HEK293 (cell line): Measurements from ENCODE around the gene CHIA.

Experiments used
- CTCF ChIA-PET: fragments of 350-600 bp; formaldehyde crosslinking; extraction: SDS; loops from one replicate; lab custom pipeline; 2021; ENCODE audit warnings: antibody characterized with exemption; lab: Yijun Ruan, JAX
- POLR2A ChIA-PET: fragments of 300-600 bp; formaldehyde crosslinking; extraction: SDS; loops from one replicate; lab custom pipeline; 2020; ENCODE audit warnings: antibody characterized with exemption, inconsistent platforms; lab: Yijun Ruan, JAX
- H3K27ac ChIP-seq: fragments of 200-500 bp; sonication (Bioruptor generic); 2 replicates; pipeline ENCODE4 v1.5.1; 2014; ENCODE audit warnings: low read depth, low read length, control low read depth, inconsistent platforms; ENCODE audit errors: extremely low read depth
- H3K36me3 ChIP-seq, 2 experiments: fragments of 200-500 bp in 1 of 2; sonication (Bioruptor generic) in 1 of 2; 1 replicate in 1 of 2; 2 replicates in 1 of 2; pipeline ENCODE4 v1.5.1; 2014 to 2017; ENCODE audit warnings: inconsistent platforms in 2 of 2, low read length in 2 of 2; ENCODE audit not compliant: control insufficient read depth in 2 of 2, insufficient read depth in 1 of 2
- H3K4me1 ChIP-seq: fragments of 200-500 bp; sonication (Bioruptor generic); 2 replicates; pipeline ENCODE4 v1.5.1; 2014; ENCODE audit warnings: mild to moderate bottlenecking, low read length, inconsistent platforms; ENCODE audit not compliant: control insufficient read depth, insufficient read depth
- H3K4me3 ChIP-seq: 2 replicates; pipeline ENCODE4 v1.5.1; 2011; ENCODE audit warnings: low read depth, mild to moderate bottlenecking, control low read depth, low read length, moderate library complexity
- H3K9me3 ChIP-seq: fragments of 200-500 bp; sonication (Bioruptor generic); 2 replicates; pipeline ENCODE4 v1.5.1; 2014; ENCODE audit warnings: low read depth, low read length, inconsistent platforms; ENCODE audit not compliant: control insufficient read depth, insufficient read depth
- GLIS1 ChIP-seq: fragments of 450-650 bp; formaldehyde crosslinking; IDR thresholded peaks from 2 replicates; pipeline ENCODE4 v1.5.1; 2016; ENCODE audit warnings: missing biosample characterization, missing genetic modification characterization
- IKZF3 ChIP-seq: fragments of 450-650 bp; IDR thresholded peaks from 2 replicates; pipeline ENCODE4 v1.5.0; 2018; ENCODE audit warnings: missing biosample characterization, mild to moderate bottlenecking, missing genetic modification characterization, moderate library complexity
- INSM2 ChIP-seq: fragments of 450-650 bp; formaldehyde crosslinking; IDR thresholded peaks from 2 replicates; pipeline ENCODE4 v1.5.1; 2016; ENCODE audit warnings: missing biosample characterization, missing genetic modification characterization
- PRDM1 ChIP-seq: fragments of 450-650 bp; formaldehyde crosslinking; IDR thresholded peaks from 2 replicates; pipeline ENCODE4; 2016; ENCODE audit warnings: missing biosample characterization, missing genetic modification characterization
- ZNF112 ChIP-seq: fragments of 450-650 bp; formaldehyde crosslinking; IDR thresholded peaks from 2 replicates; pipeline ENCODE4 v1.5.0; 2017; ENCODE audit warnings: missing biosample characterization, missing genetic modification characterization
- ZNF114 ChIP-seq: fragments of 450-650 bp; formaldehyde crosslinking; IDR thresholded peaks from 2 replicates; pipeline ENCODE4 v1.5.0; 2017; ENCODE audit warnings: missing biosample characterization, missing genetic modification characterization
- ZNF155 ChIP-seq: fragments of 450-650 bp; formaldehyde crosslinking; IDR thresholded peaks from 2 replicates; pipeline ENCODE4 v1.5.1; 2016; ENCODE audit warnings: missing biosample characterization, missing genetic modification characterization
- ZNF18 ChIP-seq: fragments of 450-650 bp; formaldehyde crosslinking; IDR thresholded peaks from 2 replicates; pipeline ENCODE4 v1.5.1; 2016; ENCODE audit warnings: missing biosample characterization, missing genetic modification characterization
- ZNF223 ChIP-seq: fragments of 450-650 bp; formaldehyde crosslinking; IDR thresholded peaks from 2 replicates; pipeline ENCODE4 v1.5.1; 2016; ENCODE audit warnings: missing biosample characterization, missing genetic modification characterization
- ZNF248 ChIP-seq: fragments of 450-650 bp; formaldehyde crosslinking; IDR thresholded peaks from 2 replicates; pipeline ENCODE4 v1.5.1; 2017; ENCODE audit warnings: missing biosample characterization, missing genetic modification characterization
- ZNF266 ChIP-seq: fragments of 450-650 bp; formaldehyde crosslinking; IDR thresholded peaks from 2 replicates; pipeline ENCODE4 v1.5.1; 2016; ENCODE audit warnings: missing biosample characterization, missing genetic modification characterization, low read depth
- ZNF488 ChIP-seq: fragments of 450-650 bp; formaldehyde crosslinking; IDR thresholded peaks from 2 replicates; pipeline ENCODE4 v1.5.1; 2016; ENCODE audit warnings: missing biosample characterization, missing genetic modification characterization
- ZNF549 ChIP-seq: fragments of 450-650 bp; IDR thresholded peaks from 2 replicates; pipeline ENCODE4 v1.5.1; 2018; ENCODE audit warnings: missing biosample characterization, missing genetic modification characterization, mild to moderate bottlenecking, inconsistent platforms, moderate library complexity
- ZNF645 ChIP-seq: fragments of 450-650 bp; formaldehyde crosslinking; IDR thresholded peaks from 2 replicates; pipeline ENCODE4; 2016; ENCODE audit warnings: missing biosample characterization, missing genetic modification characterization
- ZNF704 ChIP-seq: fragments of 450-650 bp; formaldehyde crosslinking; IDR thresholded peaks from 2 replicates; pipeline ENCODE4 v1.5.1; 2016; ENCODE audit warnings: missing biosample characterization, missing genetic modification characterization
- ZXDB ChIP-seq: fragments of 450-650 bp; formaldehyde crosslinking; IDR thresholded peaks from 2 replicates; pipeline ENCODE4 v1.5.1; 2016; ENCODE audit warnings: missing biosample characterization, missing genetic modification characterization
- TF ChIP-seq, protein P1 (sequence below): fragments of 450-650 bp; formaldehyde crosslinking; IDR thresholded peaks from 2 replicates; pipeline ENCODE4 v1.5.1; 2016; ENCODE audit warnings: missing biosample characterization, missing genetic modification characterization
- TF ChIP-seq, protein P2 (sequence below): fragments of 450-650 bp; formaldehyde crosslinking; IDR thresholded peaks from 2 replicates; pipeline ENCODE4 v1.5.1; 2016; ENCODE audit warnings: missing biosample characterization, missing genetic modification characterization

The CHIA gene

GRCh38 chr1:111364690-111365089 is 74.0 kb downstream of the CHIA start (continued):
- no peak for TF ChIP-seq ZNF266 (tag by site-specific recombination)
- TF ChIP-seq PRDM1 (tag by site-specific recombination) = peak; percentile 76
- no peak for TF ChIP-seq ZNF155 (tag by site-specific recombination)

DNA sequence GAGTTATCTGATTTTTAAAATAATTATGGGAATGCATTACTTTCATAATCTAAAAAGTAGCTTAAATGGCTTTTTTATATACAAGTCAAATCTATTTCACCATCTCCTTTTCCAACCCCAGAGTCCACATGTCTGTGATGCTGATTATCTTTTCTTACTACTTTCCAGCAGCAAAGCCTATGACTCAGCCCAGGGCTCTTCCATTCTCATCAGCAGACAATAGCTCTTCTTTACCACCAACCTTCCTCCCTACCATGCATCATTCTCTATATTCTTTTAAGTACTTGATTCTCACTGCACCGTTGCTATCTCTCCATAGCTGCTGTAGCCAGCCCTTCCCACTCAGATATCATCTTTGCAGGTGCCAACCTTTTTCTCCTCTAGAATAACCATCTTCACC is 75.6 kb downstream of the CHIA start:
- Histone ChIP-seq H3K4me3 (no peak overlapping the region), H3K4me1 (no peaks in the 10 kb centered on the region), H3K27ac (no peak overlapping the region), H3K9me3 (no peaks in the 10 kb centered on the region), H3K36me3 (no peaks in the 10 kb centered on the region)
- CTCF ChIA-PET = interaction anchor here (1.4 kb wide), 1 partner anchor 34 kb away, joined by 4 read pairs; no protein-coding TSS in a partner anchor
- POLR2A ChIA-PET = no interaction called here
- TF ChIP-seq IKZF3 (tag by site-specific recombination) (no peak), ZNF248 (tag by site-specific recombination) (no peak), INSM2 (tag by site-specific recombination) (no peak), ZNF114 (no peak), ZXDB (tag by site-specific recombination) (no peak), ZNF112 (tag by site-specific recombination) (no peak)
- TF ChIP-seq, protein P1, sequence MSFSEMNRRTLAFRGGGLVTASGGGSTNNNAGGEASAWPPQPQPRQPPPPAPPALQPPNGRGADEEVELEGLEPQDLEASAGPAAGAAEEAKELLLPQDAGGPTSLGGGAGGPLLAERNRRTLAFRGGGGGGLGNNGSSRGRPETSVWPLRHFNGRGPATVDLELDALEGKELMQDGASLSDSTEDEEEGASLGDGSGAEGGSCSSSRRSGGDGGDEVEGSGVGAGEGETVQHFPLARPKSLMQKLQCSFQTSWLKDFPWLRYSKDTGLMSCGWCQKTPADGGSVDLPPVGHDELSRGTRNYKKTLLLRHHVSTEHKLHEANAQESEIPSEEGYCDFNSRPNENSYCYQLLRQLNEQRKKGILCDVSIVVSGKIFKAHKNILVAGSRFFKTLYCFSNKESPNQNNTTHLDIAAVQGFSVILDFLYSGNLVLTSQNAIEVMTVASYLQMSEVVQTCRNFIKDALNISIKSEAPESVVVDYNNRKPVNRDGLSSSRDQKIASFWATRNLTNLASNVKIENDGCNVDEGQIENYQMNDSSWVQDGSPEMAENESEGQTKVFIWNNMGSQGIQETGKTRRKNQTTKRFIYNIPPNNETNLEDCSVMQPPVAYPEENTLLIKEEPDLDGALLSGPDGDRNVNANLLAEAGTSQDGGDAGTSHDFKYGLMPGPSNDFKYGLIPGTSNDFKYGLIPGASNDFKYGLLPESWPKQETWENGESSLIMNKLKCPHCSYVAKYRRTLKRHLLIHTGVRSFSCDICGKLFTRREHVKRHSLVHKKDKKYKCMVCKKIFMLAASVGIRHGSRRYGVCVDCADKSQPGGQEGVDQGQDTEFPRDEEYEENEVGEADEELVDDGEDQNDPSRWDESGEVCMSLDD (tag by site-specific recombination) = no peak

DNA sequence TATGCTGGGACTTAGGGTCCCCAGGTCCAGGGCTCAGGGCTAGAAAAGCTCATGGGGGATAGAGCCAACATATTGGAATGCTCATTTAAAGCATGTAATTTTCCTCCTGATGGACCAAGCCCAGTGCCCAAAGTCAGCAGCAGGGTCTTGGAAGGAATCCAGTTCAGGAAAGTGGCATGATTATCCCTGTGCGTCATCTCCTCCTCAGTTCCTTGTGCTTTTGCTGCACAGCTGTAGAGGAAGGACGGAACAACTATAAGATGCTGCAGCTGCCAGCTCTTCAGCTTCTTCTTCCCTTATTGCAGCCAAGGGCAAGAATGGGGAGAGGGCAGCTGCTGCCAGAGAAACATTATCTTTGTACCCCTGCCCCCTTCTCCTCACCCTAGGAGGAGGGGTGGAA is 78.5 kb downstream of the CHIA start:
- Histone ChIP-seq H3K36me3 (no peaks in the 10 kb centered on the region), H3K4me1 (no peaks in the 10 kb centered on the region), H3K27ac (no peak overlapping the region), H3K4me3 (no peak overlapping the region), H3K9me3 (no peaks in the 10 kb centered on the region)
- TF ChIP-seq ZNF549 (tag by site-specific recombination) (no peak), ZNF223 (tag by site-specific recombination) (no peak), ZNF18 (tag by site-specific recombination) (no peak), GLIS1 (tag by site-specific recombination) (no peak), ZNF704 (no peak), ZNF488 (tag by site-specific recombination) (no peak), ZNF645 (tag by site-specific recombination) (no peak)
- TF ChIP-seq, protein P2, sequence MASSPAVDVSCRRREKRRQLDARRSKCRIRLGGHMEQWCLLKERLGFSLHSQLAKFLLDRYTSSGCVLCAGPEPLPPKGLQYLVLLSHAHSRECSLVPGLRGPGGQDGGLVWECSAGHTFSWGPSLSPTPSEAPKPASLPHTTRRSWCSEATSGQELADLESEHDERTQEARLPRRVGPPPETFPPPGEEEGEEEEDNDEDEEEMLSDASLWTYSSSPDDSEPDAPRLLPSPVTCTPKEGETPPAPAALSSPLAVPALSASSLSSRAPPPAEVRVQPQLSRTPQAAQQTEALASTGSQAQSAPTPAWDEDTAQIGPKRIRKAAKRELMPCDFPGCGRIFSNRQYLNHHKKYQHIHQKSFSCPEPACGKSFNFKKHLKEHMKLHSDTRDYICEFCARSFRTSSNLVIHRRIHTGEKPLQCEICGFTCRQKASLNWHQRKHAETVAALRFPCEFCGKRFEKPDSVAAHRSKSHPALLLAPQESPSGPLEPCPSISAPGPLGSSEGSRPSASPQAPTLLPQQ (tag by site-specific recombination) = no peak
- POLR2A ChIA-PET = no interaction called here
- CTCF ChIA-PET = interaction anchor here (1.8 kb wide), 1 partner anchor 30 kb away, joined by 4 read pairs; no protein-coding TSS in a partner anchor
